GM23338 (cell line): ENCODE measurements around the gene DPH5.

Experiments
- EZH2 ChIP-seq: fragments of 200-600 bp; sonication (generic); IDR thresholded peaks from one replicate; pipeline ENCODE4 v1.8.0; 2017; ENCODE audit warnings: antibody characterized with exemption, mild to moderate bottlenecking, low read depth; ENCODE audit not compliant: unreplicated experiment
- POLR2AphosphoS5 ChIP-seq: IDR thresholded peaks from 2 replicates; pipeline ENCODE4 v1.6.1; 2016; ENCODE audit warnings: antibody characterized with exemption, low read depth

DNA sequence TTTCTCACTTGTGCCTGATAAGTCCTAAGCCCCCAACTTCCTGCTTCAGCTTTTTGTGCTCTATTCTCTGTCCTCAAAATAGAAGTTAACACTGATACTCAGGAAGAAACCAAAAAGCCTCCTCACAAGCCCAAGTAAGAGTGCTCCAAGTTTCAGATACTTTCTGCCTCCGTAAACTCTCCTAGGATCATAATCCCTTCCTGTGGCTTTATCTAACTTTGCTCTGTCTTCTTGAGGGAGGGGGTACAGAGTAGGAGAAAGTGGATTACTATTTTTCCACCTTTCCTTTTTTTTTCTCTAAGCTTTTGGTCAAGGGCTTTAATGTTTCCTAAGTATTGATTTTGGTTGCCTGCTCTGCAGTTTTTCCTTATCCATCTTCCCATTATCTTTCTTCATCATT lies 54.6 kb downstream of the DPH5 start:
- no peak for TF ChIP-seq EZH2
- TF ChIP-seq POLR2AphosphoS5 = no peak
